Activated effector memory CD4-positive, alpha-beta T cell treated with Interleukin-2 at 50 U/mL for 16 hours (primary cell): ENCODE data around the gene NOTCH1.

Experiments used
- DNase-seq: peaks from one replicate; pipeline ENCODE4 v3.0.0-alpha.2; 2020

Gene NOTCH1

DNA sequence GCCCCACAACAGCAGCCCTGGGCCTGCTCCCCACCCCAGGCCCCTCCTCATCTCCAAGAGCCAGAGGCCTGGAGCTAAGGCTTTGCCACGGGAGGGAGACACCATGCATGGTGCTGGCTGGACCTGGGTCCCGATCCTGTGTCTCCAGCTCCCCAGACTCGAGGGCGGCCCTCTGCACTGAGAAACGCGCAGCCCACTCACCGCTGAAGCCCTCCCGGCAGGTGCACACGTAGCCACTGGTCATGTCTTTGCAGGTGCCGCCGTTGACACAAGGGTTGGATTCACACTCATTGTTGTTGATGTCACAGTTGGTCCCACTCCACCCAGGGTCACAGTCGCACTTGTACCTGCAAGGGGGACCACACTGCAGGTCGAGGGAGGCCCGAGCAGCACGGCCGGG lies 32.7 kb downstream of the NOTCH1 start:
- DNase-seq: no peak

DNA sequence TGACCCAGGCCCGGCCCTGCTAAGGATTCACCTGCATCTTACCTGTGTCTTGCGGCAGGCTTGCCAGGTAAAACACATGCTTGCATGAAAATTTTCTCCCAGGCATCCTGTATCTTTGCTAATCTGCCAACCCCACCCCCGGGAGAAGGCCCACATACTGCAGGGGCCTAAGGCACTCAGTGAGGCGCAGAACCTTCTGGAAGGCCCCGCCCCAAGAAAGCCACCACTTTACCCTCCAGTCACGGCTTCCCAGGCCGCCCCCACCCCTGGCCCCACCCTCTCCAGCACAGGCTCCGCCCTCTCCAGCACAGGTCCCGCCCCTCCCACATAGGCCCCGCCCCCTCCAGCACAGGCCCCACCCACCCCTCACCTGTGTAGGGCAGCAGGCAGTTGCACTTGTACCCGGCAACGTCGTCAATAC lies 33.2 kb downstream of the NOTCH1 start:
- no peak for DNase-seq

DNA sequence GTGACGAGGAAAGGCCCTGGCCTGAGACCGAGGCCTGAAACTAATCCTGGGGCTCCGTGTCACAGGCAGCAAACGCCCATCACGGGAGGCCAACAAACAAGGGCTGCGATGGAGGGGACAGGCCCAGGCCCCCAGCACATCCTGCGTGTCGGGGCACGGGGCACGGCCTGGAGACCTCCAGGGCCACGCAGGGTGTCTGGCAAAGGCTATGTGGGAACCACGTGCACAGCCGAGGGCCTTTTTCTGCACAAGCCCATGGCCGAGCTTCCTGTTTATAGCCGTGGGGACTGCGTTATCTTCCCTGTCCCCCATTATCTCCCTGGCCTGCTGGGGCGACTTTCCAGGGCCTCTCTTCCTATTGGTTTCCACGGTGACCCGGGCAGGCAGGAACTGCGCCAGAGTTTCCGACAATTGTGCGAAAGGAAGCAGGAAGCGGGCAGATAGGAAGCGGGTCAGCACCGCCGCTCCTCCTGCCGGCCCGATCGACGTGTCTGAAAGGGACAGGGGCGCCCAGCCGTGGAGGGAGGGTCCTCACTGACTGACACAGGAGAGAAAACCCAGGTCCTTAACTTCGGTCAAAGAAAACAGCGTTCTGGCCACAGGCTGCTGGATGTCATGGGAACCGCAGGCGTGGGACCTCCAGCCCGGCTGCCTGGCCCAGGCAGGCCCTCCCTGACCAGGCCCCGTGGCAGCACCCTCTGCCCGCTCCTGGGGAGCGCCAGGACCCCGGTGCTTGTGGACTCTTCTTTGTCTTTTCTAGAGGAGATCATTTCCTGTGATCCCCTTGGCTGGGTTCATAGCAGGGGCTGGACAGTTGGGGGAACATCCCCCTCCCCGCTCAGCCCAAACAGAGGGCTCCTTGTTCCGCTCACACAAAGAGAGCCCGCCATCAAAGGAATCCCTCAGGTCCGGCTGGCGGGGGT lies 33.9 kb downstream of the NOTCH1 start:
- DNase-seq: no peak

DNA sequence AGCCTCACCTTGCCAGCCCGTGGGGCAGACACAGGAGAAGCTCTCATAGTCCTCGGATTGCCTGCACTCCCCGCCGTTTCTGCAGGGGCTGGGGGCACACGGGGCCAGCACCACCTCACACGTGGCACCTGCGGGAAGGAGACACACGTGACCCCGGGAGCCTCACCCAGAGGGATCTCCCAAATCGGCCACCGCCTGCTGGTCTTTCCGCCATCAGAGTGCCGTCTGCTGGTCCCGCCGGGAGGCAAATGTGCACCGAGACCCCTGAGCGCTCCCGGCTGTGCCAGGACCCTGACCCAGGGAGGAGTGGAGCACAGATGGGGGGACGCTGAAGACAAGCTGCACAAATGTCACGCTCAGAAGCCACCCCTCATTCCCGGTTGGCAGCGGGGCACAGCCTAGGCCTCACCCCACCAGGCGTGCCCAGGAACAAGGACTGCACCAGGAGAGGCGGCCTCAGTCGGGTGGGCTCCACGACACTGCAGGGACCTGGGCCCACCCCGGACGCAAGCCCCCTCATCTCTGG lies 34.6 kb downstream of the NOTCH1 start:
- DNase-seq: no peak

GRCh38 chr9:136510561-136510960 lies 35.3 kb downstream of the NOTCH1 start:
- no peak for DNase-seq

GRCh38 chr9:136509549-136509948 lies 36.3 kb downstream of the NOTCH1 start:
- no peak for DNase-seq

DNA sequence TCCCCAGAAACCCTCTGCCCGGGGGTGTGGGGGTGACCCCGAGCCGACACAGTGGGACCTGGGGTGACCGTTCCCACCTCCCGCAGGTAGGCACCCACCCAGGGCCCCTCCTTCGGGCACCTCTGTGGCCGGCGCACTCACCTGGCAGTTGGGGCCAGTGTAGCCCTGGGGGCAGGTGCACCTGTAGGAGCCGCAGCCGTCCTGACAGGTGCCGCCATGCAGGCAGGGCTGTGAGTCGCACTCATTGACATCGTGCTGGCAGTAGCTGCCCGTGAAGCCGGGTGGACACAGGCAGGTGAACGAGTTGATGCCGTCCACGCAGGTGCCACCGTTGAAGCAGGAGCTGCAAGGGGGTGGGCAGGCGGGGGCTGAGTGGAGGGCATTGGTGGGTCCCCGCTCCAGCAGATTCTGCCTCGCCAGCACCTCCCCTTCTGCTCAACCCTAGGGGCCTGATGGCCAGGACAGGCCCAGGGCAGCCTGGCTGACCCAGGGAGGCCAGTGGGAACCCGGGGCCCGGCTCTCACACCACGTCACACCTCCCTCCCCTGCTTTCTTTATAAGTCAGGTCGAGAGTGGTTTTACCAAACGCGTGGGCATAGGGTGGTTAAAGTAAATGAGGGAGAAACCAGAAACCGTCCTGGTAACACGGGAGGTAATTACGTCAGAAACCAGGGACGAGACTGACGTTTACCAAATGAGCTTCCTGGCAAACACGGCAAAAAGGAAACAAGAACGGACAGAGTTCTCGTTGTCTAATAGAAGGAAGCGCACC lies 36.9 kb downstream of the NOTCH1 start:
- DNase-seq: no peak

GRCh38 chr9:136507992-136508375 lies 37.9 kb downstream of the NOTCH1 start:
- DNase-seq: no peak

GRCh38 chr9:136507221-136507991 lies 38.4 kb downstream of the NOTCH1 start:
- no peak for DNase-seq

- DNase-seq: no peak
These were observed 39.4 kb downstream of the NOTCH1 start for GRCh38 chr9:136506425-136506824.

DNA sequence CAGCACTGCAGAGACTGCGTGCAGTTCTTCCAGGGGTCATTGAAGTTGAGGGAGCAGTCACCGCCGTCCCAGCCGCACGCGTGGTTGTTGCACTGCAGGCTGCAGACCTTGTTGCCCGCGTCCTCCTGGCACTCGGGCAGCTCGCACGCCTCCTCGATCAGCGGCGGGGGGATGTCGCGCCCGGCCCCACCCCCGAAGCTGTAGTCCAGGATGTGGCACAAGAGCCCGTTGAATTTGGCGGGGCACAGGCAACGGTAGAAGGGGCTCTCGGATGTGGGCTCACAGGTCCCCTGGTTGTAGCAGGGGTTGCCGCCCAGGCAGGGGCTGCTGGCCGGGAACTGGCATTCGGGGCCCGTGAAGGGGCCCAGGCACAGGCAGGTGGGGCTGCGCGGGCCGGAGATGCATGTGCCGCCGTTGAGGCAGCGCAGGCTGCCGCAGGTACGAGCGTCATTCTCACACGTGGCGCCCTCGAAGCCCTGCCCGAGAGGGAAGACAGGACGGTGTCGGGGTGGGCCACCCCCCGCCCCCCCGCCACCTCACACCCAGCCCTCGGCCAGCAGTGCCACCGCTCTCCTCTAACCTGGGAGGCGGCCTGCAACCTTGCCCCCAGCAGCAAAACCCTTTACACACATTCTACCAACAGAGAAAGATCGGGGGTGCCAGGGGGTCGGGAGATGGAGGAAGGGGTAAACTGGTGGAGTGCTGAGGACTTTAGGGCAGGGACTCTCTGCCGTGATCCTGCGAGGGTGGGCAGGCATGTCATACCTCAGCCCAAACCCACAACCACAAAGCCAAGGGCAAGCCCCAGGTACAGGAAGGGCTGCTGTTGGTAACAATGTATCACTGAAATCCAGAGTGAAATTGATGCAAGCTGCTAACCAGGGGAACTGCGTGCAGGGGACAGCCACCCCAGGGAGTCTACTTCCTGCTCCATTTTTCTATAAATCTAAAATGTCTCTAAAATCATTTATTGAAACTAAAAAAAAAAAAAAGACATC lies 40.1 kb downstream of the NOTCH1 start:
- DNase-seq: no peak

- DNase-seq: no peak
These were observed 41.1 kb downstream of the NOTCH1 start for GRCh38 chr9:136504512-136505348.

- DNase-seq: no peak
These were observed 42.8 kb downstream of the NOTCH1 start for GRCh38 chr9:136502940-136503550.

- no peak for DNase-seq
These were observed 43.7 kb downstream of the NOTCH1 start for GRCh38 chr9:136502196-136502595.

- DNase-seq: no peak
These were observed 44.2 kb downstream of the NOTCH1 start for GRCh38 chr9:136501686-136502085.

DNA sequence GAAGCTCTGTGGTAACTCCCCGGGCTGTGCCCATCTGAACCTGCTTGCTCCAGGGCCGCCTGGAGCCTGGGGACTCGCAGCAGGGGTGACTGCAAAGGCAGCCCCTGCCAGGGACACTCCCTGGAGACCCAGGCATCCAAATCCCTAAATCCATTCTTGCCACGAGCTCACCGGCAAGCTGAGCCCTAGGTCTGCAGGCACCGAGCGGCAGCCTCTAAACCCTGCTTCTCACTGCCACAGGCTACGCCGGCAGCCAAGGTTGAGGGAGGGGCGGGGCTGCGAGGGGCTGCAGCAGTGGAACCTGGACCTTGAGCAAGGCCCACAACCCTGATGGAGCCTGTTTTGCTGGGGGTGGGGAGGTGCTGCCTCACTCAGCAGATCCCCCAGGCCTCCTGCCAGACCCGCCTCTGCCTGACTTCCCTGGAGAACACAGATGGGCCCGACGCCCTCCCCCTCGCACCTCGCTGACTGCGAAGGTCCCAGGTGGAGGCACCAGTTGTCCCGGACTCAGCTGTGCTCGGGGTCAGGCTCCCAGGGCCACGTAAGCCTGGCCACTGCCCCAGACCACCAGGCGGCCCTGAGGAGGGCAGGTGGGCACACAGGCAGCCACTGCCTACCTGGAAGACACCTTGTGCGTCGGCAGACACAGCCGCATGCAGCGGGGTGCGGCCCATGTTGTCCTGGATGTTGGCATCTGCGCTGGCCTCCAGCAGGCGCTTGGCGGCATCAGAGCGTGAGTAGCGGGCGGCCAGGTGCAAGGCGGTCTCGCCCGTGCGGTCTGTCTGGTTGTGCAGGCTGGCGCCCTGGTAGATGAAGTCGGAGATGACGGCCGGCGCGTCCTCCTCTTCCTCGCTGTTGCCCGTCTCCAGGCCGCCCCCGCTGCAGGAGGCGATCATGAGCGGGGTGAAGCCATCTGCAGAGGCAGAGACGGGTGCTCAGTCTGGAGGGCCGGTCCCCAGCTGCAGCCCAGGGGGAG lies 45.6 kb downstream of the NOTCH1 start:
- DNase-seq: no peak

DNA sequence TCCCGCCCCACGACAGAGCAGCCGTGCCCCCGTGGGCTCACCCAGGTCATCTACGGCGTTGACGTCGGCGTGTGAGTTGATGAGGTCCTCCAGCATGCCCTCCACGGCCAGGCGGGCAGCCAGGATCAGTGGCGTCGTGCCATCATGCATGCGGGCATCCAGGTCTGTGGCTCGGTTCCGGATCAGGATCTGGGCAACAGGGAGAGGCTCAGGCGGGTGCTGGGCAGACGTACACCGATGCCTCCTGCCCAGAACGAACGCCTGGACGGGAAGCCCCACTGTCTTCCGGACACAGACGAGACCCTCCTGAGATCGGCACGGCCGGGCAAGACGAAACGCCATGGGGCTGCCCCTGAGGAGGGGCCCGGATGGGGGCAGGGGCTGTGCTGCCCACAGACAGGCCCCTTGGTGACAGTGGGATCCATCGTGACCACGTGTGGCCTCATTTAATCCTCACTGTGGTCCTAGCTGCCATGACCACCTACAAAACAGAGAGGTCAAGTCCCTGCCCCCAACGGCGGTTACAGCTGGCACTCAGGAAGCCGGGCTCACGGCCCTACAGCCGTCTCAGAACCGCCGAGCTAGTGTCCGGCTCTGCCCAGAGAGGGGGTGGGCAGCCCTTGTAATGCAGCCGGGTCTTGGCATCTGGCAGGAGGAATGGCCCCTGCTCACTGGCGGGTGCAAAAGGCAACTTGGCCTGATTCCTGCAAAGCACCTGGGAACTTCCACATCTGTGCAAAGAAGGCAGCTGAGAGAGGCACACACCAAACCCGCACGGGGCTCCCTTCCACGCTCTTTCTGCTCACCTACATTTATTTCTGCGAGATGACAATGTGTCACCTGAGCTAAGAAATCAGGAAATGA lies 46.5 kb downstream of the NOTCH1 start:
- no peak for DNase-seq
